Cerebellar nuclear complex (tissue), 1 donor: ENCODE measurements around the gene VGLL4.

Experiments used
- DNase-seq, 2 experiments: peaks; one replicate each; lab custom pipeline; 2025; lab: John Stamatoyannopoulos, UW

VGLL4 gene

GRCh38 chr3:11651900-11652299, 8.2 kb upstream of the VGLL4 start:
- DNase-seq = no peak

- no peak for DNase-seq
These were observed 7.8 kb upstream of the VGLL4 start for GRCh38 chr3:11651477-11651876.

GRCh38 chr3:11650391-11650790, 6.7 kb upstream of the VGLL4 start:
- no peak for DNase-seq

GRCh38 chr3:11648735-11649134, 5.0 kb upstream of the VGLL4 start:
- no peak for DNase-seq

GRCh38 chr3:11643201-11643603, 513 bp downstream of the VGLL4 start:
- no peak for DNase-seq

GRCh38 chr3:11642431-11643191, 1.1 kb downstream of the VGLL4 start:
- no peak for DNase-seq

GRCh38 chr3:11641683-11642430, 1.9 kb downstream of the VGLL4 start:
- DNase-seq = no peak

- no peak for DNase-seq
These were observed 2.4 kb downstream of the VGLL4 start for GRCh38 chr3:11641316-11641682.

GRCh38 chr3:11640009-11640673, 3.6 kb downstream of the VGLL4 start:
- DNase-seq = no peak

- DNase-seq = no peak
These were observed 5.0 kb downstream of the VGLL4 start for GRCh38 chr3:11638495-11639358.

GRCh38 chr3:11637901-11638458, 5.7 kb downstream of the VGLL4 start:
- DNase-seq = no peak

GRCh38 chr3:11636394-11636770, 7.3 kb downstream of the VGLL4 start:
- DNase-seq = no peak

- no peak for DNase-seq
These were observed 7.9 kb downstream of the VGLL4 start for GRCh38 chr3:11635680-11636393.

- no peak for DNase-seq
These were observed 8.6 kb downstream of the VGLL4 start for GRCh38 chr3:11634974-11635612.

- no peak for DNase-seq
These were observed 9.6 kb downstream of the VGLL4 start for GRCh38 chr3:11634081-11634635.

GRCh38 chr3:11632966-11633365, 10.7 kb downstream of the VGLL4 start:
- DNase-seq = no peak

- DNase-seq = no peak
These were observed 11.2 kb downstream of the VGLL4 start for GRCh38 chr3:11632564-11632963.

- DNase-seq = no peak
These were observed 11.9 kb downstream of the VGLL4 start for GRCh38 chr3:11631820-11632219.

GRCh38 chr3:11629716-11630115, 14.0 kb downstream of the VGLL4 start:
- no peak for DNase-seq

- DNase-seq = no peak
These were observed 16.1 kb downstream of the VGLL4 start for GRCh38 chr3:11627612-11628011.
